GM18519 (cell line): ENCODE data around the gene PTPRN2.

Experiments
- ATAC-seq: cut with Tn5 transposase; IDR thresholded peaks from one replicate; pipeline ENCODE4 v1.9.1; 2021; ENCODE audit warnings: mild to moderate bottlenecking, moderate library complexity; ENCODE audit not compliant: unreplicated experiment, low FRiP score

Gene PTPRN2

DNA sequence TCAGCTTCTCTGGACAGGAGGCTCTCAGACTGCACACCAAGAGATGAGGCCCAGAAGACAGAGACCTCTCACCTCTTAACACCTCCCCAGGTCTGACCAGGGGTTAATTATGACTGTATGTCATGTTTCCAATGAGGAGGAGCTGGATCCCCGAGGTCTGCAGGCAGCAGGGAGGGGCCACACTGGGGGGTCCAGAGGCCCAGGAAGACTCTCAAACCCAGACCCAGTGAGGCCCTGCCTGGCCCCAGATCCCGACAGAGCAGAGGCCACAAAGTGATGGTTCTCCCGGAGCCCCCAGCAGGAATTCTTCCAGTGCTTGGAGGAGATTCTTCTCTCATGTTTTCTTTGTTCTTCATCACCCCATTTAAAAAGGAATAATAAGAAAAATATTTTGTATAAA, 28.8 kb downstream of the PTPRN2 start:
- ATAC-seq = no peak

DNA sequence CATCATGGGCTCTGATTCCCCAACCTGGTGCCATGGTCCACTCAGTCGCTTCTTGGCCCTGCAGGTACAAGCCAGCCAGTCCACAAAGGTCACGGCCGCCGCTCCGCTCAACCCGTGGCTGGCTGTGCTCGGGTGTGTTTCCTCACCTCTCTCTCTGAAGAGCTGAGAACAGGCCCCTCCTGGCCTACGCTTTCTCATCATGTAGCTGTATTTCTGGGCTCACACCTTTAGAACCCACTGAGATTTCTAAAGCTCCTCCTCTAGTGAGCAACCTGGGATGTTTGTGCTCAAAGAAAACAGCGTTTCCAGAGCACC, 30.2 kb downstream of the PTPRN2 start:
- no peak for ATAC-seq

DNA sequence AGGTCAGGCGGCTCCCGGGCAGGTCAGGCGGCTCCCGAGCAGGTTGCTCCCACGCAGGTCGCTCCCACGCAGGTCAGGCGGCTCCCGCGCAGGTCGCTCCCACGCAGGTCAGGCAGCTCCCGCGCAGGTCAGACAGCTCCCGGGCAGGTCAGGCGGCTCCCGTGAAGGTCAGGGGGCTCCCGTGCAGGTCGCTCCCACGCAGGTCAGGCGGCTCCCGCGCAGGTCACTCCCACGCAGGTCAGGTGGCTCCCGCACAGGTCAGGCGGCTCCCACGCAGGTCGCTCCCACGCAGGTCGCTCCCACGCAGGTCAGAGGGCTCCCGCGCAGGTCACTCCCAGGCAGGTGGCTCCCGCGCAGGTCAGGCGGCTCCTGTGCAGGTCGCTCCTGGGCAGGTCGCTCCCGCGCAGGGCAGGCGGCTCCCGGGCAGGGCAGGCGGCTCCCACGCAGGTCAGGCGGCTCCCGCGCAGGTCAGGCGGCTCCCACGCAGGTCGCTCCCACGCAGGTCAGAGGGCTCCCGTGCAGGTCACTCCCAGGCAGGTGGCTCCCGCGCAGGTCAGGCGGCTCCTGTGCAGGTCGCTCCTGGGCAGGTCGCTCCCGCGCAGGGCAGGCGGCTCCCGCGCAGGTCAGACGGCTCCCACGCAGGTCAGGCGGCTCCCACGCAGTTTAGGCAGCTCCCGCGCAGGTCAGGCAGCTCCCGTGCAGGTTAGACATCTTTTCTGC, 30.7 kb downstream of the PTPRN2 start:
- ATAC-seq = no peak

DNA sequence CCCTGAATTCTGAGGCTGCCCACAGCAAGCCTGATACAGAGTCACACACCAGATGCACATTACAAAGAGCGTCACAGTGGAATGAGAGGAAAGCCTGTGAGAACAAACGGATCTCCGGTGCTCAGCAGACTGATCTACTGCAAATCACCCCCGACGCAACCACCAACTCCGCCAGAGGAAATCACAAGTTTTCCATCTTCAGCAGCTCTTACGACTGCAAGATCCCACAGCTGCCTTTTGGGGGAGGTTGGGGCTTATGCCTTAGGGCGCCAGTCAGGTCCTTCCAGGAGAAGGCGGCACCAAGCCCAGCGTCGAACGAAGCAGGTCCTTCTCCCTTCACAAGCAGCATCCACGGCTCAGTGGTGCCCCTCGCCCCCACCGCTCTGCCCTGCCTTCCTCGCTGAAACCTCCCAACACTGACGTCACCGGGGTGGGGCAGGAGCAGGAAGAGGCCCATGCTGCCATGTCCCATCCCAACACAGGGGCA, 32.5 kb downstream of the PTPRN2 start:
- ATAC-seq = no peak

DNA sequence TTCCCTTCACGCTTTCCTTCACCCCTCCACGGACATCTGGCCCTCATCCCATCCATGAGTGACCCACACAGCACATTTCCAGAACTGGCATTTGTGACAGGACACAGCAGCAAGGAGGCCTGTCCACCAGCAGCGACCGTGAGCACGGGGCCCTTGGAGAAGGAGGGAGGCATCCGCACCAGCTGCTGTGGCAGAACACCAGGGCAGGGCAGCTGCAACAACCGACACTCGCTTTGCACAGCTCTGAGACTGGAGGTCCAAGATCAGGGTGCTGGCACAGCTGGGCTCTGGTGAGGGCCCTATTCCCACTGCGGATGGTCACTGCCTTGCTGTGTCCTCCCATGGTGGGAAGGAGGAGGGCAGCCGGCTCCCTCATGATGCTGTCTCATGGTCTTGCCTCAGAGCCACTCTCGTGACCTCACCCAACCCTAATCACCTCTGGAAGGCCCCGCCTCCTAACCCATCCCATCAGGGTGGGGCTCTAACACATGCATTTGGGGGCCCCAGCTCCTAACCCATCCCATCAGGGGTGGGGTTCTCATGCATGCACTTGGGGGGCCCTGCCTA, 36.7 kb downstream of the PTPRN2 start:
- ATAC-seq = no peak

DNA sequence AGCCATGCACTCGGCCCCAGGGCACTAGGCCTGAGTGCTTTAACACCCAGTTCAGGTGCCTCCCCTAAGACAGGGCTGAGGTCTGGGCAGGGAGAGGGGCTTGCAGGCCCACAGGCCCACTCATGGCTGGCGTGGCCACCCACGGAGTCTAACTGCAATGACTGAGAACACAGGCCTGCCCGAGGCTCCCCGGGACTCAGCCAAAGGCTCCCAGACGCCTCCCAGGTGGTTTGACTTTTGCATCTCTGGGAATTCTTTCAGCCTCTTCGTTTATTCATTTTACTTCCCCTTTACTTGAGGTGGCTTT, 37.3 kb downstream of the PTPRN2 start:
- ATAC-seq = no peak

DNA sequence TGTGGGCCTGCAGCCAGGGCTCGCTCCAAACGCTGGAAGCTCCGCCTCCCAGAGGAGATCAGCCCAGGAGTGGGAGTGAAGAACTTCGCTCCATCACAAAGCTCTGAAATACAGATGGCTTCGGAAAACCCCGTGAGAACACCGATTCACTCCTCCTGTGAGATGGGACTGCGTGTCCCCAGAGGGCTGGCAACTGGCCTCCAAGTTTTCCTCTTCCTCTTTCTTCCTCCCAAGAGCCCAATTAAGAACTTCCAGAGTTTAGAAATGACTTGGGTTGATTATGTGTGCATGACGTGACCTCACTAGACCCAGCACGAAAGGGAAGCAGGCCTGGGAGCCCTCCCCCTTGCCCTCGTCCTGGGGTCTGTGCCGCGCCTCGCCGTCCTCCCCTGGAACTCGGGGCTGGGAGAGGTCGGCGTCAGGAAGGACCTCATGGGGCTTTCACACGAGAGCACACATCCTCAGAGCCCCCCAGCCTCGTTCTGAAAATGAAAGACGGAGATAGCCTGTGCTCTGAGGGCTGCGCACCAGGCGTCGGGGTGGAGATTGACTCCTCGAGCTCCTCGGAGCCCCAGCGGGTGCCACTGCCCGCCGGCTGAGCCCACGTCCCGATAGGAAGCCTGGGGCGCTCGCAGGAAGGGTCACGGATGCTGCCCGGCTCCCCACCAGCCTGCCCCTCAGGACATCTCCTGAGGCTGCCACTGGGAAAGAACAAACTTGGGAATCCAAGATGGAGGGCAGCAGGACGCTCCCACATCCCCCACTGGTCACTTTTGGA, 37.8 kb downstream of the PTPRN2 start:
- ATAC-seq = no peak

DNA sequence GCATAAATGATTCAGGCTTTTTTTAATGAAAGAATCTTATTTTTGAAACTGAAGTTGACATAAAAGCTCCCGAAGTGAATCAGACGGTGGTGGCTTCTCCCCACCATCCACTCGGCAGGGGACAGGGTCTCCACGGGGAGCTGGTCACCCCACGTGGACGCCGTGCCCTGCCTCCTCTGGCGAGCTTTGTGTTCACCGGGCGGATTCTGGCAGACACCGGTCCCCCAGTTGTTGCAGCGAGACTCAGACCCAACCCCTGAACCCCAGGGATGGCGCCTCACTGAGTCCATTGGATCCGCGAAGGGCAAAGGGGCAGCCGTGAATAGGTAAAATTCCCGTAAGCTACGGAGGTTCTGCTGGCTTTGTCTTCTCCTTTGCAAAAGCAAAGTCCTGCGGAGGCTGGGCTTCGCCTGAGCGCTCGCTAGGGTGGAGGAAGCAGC, 38.4 kb downstream of the PTPRN2 start:
- ATAC-seq = no peak

DNA sequence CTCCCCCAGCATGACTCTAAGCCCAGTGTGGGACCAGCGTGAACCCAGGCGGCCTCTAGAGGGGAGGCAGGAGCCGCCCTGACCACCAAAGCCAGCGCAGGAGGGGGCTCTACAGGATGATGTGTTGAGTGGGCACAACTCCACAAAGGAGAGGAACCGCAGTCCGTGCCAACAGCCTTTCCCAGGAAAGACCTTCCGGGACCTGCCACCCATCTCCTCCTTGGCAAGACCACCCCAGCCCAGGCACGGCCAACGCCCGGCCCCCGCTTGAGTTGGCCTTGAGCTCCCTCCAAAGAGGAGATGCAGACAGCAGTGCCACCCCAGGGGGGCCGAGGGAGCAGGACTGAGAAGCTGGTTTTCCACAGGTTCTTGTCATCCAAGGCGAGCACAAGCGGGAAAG, 38.9 kb downstream of the PTPRN2 start:
- ATAC-seq = no peak

DNA sequence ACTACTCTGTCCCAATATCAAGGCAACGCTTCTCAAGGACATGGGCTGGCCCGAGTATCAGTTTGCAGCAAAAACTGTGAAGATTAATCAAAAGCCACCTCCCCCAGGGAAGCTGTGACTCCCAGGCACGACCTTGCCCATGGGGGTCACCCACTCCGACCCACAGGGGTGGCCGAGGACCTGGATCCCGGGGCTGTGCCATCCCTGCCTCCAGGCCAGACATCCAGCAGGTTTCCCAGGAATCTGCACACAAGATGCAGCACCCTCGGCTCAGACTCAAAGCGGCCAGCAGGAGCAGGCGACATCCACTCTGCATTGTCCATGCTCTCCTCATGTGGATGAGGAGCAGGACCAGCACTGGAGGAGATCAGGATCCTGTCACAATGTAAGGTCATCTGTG, 39.8 kb downstream of the PTPRN2 start:
- no peak for ATAC-seq

DNA sequence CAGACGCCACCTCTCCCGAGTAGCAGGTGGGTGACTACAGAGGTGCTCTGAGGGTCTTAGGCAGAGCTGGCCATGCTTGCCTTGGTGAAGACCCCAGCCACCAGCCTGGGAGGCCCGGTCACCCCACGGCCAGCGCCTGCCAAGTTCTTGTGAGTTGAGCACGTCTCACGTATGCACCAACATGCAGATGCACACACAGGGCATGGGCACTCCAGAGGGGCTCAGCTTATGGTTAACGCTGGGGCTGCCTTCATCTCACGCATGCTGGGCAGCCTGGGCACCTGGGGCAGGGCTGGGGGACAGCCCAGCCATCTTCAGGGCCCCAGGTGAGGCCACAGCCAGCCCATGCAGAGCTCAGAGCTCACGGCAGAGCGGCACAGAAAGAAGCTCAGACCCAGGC, 41.0 kb downstream of the PTPRN2 start:
- no peak for ATAC-seq

DNA sequence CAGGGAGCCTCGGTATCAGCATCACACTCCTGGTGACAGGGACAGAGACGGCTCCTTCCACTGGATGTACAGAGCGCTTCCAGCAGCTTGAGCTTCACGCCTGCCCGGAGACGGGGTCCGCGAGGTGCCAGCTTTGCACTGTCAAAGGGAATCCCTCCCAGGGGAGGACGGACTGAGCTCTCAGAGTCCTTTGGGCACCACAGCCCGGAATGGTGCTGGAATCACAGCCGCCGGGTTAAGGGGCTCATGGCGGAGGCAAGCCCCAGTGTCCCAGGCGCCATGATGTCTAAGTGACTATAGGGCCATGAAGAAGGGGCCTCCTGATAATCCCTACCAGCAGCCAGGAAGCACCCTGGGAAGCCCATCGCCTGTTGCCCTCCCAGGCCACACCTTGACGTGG, 41.4 kb downstream of the PTPRN2 start:
- ATAC-seq = no peak

DNA sequence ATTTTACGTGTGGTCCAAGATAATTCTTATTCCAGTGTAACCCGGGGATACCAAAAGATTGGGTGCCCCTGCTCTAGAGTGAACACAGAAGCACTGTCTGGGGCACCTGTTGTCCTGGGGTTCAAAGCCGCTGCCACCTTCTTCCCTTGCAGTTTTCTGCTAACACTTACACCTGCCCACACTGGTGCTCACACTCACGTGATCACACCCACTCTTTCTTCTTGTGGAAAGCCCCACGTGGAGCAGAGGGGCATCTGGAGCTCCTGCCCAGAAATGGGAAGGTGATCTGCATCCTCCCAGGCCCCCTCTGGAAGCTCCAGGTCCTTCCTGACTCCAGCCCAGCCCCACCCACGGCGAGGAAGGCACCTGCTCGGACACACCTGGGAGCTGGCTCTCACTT, 42.9 kb downstream of the PTPRN2 start:
- ATAC-seq = no peak

DNA sequence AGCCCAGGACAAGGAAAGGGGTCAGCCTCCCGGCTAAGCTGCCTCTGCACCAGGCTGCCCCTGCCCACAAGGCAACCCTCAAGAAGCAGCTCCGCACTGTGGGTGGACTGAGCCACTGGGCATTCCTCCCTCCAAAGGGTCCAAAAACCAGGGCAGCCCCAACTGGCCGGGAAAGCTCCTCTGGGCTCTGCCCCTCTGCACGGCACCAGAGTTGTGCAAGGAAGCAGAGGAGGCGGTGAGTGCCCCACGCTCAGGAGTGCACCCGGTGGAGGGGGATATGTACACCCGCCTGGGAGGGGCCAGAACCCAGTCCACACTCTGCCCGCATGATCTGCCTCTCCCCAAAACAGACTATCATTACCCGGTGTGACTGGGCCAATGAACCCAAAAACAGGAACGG, 43.8 kb downstream of the PTPRN2 start:
- ATAC-seq = no peak

DNA sequence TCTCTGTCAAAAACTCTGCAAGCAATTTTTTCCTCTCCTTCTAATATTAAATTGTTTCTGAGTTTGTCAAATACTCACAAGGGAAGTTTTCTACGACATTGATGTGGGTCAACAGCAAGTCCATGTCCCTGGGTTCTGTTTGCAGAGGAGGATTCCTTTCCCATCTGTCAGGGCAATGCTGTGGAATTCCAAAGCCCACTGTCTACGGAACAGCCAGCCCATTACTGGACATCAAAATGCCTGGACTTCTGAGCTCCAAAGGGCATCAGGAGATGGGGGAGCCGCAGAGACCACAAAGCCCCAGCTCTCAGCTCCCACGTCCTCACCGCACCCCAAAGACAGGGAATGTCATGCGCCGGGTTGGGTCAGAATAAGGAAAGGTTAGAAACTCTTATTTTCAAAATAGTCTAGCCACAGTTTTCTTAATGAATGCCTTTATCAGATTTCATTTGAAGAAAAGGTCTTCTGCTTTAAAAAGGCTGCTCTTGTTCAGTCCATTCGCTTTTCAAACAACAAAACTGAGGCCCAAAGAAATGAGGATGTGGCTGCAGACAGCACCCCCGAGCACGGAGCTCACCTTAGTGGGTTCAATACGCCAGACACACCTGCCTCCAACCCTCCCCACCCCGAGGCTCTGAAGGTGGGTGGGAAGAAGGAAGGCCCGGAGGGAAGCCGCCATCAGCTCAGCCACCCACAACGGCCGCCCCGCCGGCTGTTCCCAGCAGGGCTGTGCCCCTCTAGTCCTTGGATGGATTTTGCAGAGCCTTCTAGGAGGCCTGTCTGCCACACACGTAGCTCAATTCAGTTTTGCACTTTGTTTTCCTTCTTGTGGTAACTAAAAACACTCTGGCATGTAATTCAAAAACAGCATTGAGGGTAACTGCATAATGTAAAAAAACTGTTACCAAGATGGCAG, 44.7 kb downstream of the PTPRN2 start:
- no peak for ATAC-seq

DNA sequence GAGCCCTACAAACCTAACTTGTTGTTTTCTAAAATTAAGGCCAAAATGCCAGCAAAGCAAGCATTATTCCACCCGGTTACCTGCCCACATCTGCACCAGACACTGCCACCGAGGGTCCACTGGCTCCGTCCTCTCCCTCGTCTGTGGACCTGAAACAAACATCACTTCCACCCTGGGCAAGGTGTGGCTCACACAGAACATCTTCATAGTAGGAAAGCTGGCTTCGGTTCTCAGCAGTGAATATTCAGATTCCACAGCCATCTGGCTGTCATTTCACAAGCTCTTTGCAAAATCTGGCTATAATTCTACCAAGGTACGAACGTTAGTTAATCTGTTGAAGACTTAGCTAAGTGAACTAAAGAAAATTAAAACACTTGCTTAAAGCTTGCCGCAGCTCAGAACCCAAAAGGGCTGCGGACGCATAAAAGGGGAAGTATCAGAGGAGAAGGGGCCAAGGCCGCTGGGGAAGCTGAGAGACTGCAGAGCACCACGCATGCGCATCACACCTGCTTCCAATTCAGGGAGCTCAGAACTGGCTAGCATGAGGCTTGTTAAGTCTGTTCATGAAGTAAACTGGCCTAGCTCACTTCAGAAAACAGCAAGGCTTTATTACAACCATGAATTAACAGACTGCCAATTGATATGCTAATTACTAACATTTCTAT, 46.1 kb downstream of the PTPRN2 start:
- no peak for ATAC-seq

DNA sequence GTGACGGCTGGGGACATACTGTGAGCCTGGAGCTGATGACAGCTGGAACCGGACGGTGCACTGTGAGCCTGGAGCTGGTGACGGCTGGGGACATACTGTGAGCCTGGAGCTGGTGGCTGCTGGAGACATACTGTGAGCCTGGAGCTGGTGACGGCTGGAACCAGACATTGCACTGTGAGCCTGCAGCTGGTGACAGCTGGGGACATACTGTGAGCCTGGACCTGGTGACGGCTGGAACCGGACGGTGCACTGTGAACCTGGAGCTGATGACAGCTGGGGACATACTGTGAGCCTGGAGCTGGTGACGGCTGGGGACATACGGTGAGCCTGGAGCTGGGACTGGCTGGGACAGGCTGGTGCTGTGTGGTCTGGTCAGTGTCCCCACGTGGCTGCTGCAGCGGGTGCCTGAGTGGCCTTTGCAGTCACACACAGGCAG, 47.9 kb downstream of the PTPRN2 start:
- no peak for ATAC-seq

DNA sequence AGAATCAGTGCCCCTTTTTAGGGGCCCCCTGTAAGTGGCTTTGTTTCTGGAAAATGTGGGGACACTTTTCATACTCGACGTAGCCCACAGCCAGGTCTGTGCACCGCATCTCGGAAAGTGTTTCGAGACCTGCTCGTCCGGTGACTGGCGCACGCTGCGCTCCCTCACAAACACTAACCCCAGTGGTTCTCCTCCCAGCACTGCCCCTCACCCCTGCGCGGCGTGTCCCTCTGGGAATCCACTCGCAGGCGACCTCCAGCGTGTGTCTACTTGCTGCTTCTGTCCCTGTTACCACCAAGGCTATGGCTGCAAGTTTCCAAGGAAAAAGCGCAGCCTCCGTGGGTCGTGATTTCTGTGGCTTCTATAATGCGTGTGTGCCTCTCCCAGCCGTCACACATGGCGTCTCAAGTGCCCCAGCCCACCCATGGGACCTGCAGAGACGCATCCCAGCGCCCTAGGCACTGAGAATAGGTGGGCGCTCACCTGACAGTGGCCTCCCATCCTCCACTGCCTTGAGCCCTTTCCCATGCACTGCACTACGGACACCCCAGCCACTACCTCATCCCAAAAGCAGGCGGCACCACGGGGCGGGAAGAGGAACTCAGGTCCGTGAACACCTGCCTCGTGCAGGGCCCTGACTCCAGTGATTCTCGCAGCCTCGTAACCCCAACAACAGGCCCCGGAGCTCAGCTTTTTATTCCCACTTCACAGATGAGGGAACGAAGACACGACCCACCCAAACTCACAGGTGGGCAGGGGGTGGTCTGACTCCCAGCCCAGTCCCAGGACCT, 49.3 kb downstream of the PTPRN2 start:
- no peak for ATAC-seq

DNA sequence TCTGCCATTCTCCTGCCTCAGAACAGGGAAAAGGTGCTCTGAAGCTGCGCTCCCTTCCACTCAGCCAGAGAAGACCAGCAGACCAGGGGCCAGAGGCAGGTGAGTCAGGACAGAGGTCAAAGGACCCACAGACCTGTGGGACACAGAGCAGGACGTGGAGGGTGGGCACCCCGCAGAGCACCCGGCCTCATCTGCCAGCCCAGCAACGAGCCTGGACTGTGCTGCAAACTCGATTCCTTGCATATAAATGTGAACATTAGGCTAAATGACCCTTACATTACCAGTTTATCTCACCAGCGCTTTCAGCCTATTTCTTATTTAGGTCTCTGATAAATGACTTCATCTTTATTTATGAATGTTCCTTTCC, 50.1 kb downstream of the PTPRN2 start:
- no peak for ATAC-seq
